MM.1S (cell line): ENCODE data around the gene MCM9.

Experiments used
- DNase-seq: peaks from one replicate; pipeline ENCODE4 v3.0.0-alpha.2; 2015
- H2AFZ ChIP-seq: fragments of 300-600 bp; sonication (generic); 2 replicates; pipeline ENCODE4 v1.6.0; 2016; ENCODE audit warnings: antibody characterized with exemption, low read length
- H3F3A ChIP-seq: fragments of 300-600 bp; sonication (generic); 2 replicates; pipeline ENCODE4 v1.6.1; 2016; ENCODE audit warnings: mild to moderate bottlenecking, antibody characterized with exemption, low read length, moderate library complexity, mixed read lengths; ENCODE audit not compliant: insufficient read depth
- H3K27ac ChIP-seq: fragments of 300-600 bp; sonication (generic); 2 replicates; pipeline ENCODE4 v1.5.1; 2016; ENCODE audit warnings: mild to moderate bottlenecking, low read length
- H3K27me3 ChIP-seq: fragments of 300-600 bp; sonication (generic); replicated peaks from 2 replicates; pipeline ENCODE4 v1.6.0; 2016; ENCODE audit warnings: low read length; ENCODE audit not compliant: insufficient read depth
- H3K36me3 ChIP-seq: fragments of 300-600 bp; sonication (generic); replicated peaks from 2 replicates; pipeline ENCODE4 v1.6.1; 2016; ENCODE audit warnings: mild to moderate bottlenecking, low read length, mixed read lengths; ENCODE audit not compliant: insufficient read depth
- H3K4me1 ChIP-seq: fragments of 300-600 bp; sonication (generic); 2 replicates; pipeline ENCODE4 v1.6.1; 2016; ENCODE audit warnings: low read length, mixed read lengths
- H3K4me2 ChIP-seq: fragments of 300-600 bp; sonication (generic); 2 replicates; pipeline ENCODE4 v1.6.0; 2016; ENCODE audit warnings: low read depth, low read length
- H3K4me3 ChIP-seq: fragments of 300-600 bp; sonication (generic); 2 replicates; pipeline ENCODE4 v1.5.1; 2016; ENCODE audit warnings: low read length, mixed read lengths
- H3K79me2 ChIP-seq: fragments of 300-600 bp; sonication (generic); 2 replicates; pipeline ENCODE4 v1.6.1; 2016; ENCODE audit warnings: mixed run types, low read length, mixed read lengths
- H3K9ac ChIP-seq: fragments of 300-600 bp; sonication (generic); 2 replicates; pipeline ENCODE4 v1.6.1; 2016; ENCODE audit warnings: low read length, mixed read lengths
- H3K9me2 ChIP-seq: fragments of 300-600 bp; sonication (generic); replicated peaks from 2 replicates; pipeline ENCODE4 v1.6.1; 2016; ENCODE audit warnings: mild to moderate bottlenecking, low read length, mixed read lengths; ENCODE audit not compliant: insufficient read depth
- H3K9me3 ChIP-seq: fragments of 300-600 bp; sonication (generic); replicated peaks from 2 replicates; pipeline ENCODE4 v1.6.1; 2016; ENCODE audit warnings: mild to moderate bottlenecking, low read length, mixed read lengths; ENCODE audit not compliant: insufficient read depth
- H4K20me1 ChIP-seq: fragments of 300-600 bp; sonication (generic); 2 replicates; pipeline ENCODE4 v1.6.1; 2016; ENCODE audit warnings: mild to moderate bottlenecking, low read length, moderate library complexity, mixed read lengths; ENCODE audit not compliant: insufficient read depth
- CTCF ChIP-seq: fragments of 300-600 bp; sonication (generic); IDR thresholded peaks from 2 replicates; pipeline ENCODE4 v1.5.1; 2016; ENCODE audit warnings: antibody characterized with exemption, low read length, mixed read lengths
- EZH2 ChIP-seq: fragments of 300-600 bp; sonication (generic); optimal IDR thresholded peaks from 2 replicates; pipeline ENCODE3; 2017; ENCODE audit warnings: low read depth, mild to moderate bottlenecking, antibody characterized with exemption, low read length, mixed read lengths
- EZH2phosphoT487 ChIP-seq: fragments of 300-600 bp; sonication (generic); IDR thresholded peaks from 2 replicates; pipeline ENCODE4 v1.6.1; 2018; ENCODE audit warnings: antibody characterized with exemption, low read length

Gene MCM9

GRCh38 chr6:118882314-118882905 lies 52.5 kb downstream of the MCM9 start:
- no peaks in the 10 kb centered on the region for H4K20me1 ChIP-seq
- no peak overlapping the region for H3K9ac ChIP-seq
- no peaks in the 10 kb centered on the region for H3K9me2 ChIP-seq
- H3K4me2 ChIP-seq, result no peak overlapping the region
- H3K36me3 ChIP-seq, result no peaks in the 10 kb centered on the region
- TF ChIP-seq EZH2phosphoT487, result no peak
- TF ChIP-seq EZH2, result no peak
- no peak for TF ChIP-seq CTCF
- H3K9me3 ChIP-seq, result no peaks in the 10 kb centered on the region
- no peaks in the 10 kb centered on the region for H3F3A ChIP-seq
- H3K27ac ChIP-seq, result no peak overlapping the region
- no peaks in the 10 kb centered on the region for H3K4me1 ChIP-seq
- H3K79me2 ChIP-seq, result peaks cover 4% of the 10 kb centered on the region; the same call in 1 of the 2 replicates
- H3K27me3 ChIP-seq, result no peaks in the 10 kb centered on the region
- no peak overlapping the region for H2AFZ ChIP-seq
- H3K4me3 ChIP-seq, result no peak overlapping the region
- no peak for DNase-seq

GRCh38 chr6:118881440-118882313 lies 53.3 kb downstream of the MCM9 start:
- H2AFZ ChIP-seq, result no peak overlapping the region
- H3K9ac ChIP-seq, result no peak overlapping the region
- no peaks in the 10 kb centered on the region for H3K9me2 ChIP-seq
- no peaks in the 10 kb centered on the region for H3K36me3 ChIP-seq
- H3K4me3 ChIP-seq, result no peak overlapping the region
- H3K9me3 ChIP-seq, result no peaks in the 10 kb centered on the region
- DNase-seq, result no peak
- TF ChIP-seq EZH2 (no peak), EZH2phosphoT487 (no peak), CTCF (no peak)
- peaks cover 4% of the 10 kb centered on the region; the same call in 1 of the 2 replicates for H3K79me2 ChIP-seq
- H3K4me1 ChIP-seq, result no peaks in the 10 kb centered on the region
- no peaks in the 10 kb centered on the region for H3K27me3 ChIP-seq
- H4K20me1 ChIP-seq, result no peaks in the 10 kb centered on the region
- no peak overlapping the region for H3K4me2 ChIP-seq
- H3F3A ChIP-seq, result no peaks in the 10 kb centered on the region
- no peak overlapping the region for H3K27ac ChIP-seq

- H3K4me2 ChIP-seq, result no peak overlapping the region
- no peaks in the 10 kb centered on the region for H4K20me1 ChIP-seq
- no peaks in the 10 kb centered on the region for H3K9me2 ChIP-seq
- no peak overlapping the region for H3K27ac ChIP-seq
- TF ChIP-seq CTCF (no peak), EZH2phosphoT487 (no peak), EZH2 (no peak)
- H3K4me1 ChIP-seq, result no peaks in the 10 kb centered on the region
- no peaks in the 10 kb centered on the region; the same call in 1 of the 2 replicates for H3K79me2 ChIP-seq
- H2AFZ ChIP-seq, result no peak overlapping the region
- no peaks in the 10 kb centered on the region for H3K9me3 ChIP-seq
- H3K27me3 ChIP-seq, result no peaks in the 10 kb centered on the region
- H3F3A ChIP-seq, result no peaks in the 10 kb centered on the region
- no peaks in the 10 kb centered on the region for H3K36me3 ChIP-seq
- no peak overlapping the region for H3K9ac ChIP-seq
- H3K4me3 ChIP-seq, result no peak overlapping the region
- no peak for DNase-seq
These were observed 57.2 kb downstream of the MCM9 start for GRCh38 chr6:118877806-118878205.
